Stimulated activated CD4-positive, alpha-beta T cell treated with anti-CD3 and anti-CD28 coated beads, Interleukin-1b, Interleukin-23, amount 100 ng/mL, for 1 hour (primary cell): ENCODE measurements around the gene CD3D.

Experiments
- DNase-seq, 2 donors: peaks; one replicate each; pipeline ENCODE4 v3.0.0-alpha.2; 2020; ENCODE audit warnings: low read depth in 2 of 2

Gene CD3D

DNA sequence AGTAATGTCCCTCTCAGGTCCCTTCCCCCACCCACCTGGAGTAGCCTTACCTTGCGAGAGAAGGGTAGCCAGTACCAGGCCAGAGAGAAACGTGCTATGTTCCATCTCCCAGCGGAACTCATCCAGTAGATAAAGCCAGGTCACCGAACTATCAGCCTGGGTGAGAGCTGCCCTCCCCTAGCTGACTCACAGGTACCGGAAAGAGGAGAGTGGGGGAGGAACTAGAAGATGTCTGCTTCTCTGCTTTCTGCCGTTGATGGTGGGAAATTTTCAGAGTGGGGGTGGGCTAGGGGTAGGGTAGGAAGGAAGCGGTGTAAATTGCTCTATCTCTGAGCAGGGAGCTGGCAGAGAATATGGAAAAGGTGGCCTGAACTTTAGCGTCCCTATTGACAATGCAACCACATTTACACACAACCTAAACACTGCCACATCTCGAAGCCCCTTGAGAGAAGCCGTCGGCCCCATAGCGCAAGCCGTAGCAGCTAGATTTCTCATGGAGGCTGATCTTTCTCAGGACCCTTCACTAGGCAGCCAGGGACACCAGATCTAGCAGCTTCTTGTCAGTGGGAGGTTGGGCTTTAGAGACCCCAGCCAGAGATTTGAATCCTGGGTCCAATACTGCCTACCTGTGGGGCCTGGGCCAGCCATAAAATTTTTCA, at the start of gene CD3D:
Gene CD3D, minus strand, starts transcription at position 203 of the 659 bp plus-strand sequence. Its CDS starts 98 bp downstream, at position 105.
- DNase-seq: peak; percentile 45 to 55

DNA sequence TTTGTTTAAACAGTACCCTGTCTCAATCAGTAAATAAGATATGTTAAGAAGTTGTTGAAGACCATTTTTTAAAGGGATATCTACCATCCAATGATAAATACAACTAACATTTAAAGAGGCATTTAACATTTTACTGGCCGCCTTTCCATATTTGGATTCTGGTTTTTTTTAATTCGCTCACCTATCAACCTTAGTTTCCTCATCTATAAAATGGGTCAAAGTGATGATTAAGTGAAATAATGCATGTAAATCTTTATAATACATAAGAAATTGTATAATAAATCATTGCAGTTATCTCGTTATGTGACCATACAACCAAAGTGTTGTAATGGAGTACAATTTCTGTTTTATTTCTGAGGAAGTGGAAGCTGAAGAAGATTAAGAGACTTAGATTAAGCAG, 41.2 kb upstream of the CD3D start:
- DNase-seq: no peak

- DNase-seq: no peak
Measured at GRCh38 chr11:118382954-118383353, 40.4 kb upstream of the CD3D start.

DNA sequence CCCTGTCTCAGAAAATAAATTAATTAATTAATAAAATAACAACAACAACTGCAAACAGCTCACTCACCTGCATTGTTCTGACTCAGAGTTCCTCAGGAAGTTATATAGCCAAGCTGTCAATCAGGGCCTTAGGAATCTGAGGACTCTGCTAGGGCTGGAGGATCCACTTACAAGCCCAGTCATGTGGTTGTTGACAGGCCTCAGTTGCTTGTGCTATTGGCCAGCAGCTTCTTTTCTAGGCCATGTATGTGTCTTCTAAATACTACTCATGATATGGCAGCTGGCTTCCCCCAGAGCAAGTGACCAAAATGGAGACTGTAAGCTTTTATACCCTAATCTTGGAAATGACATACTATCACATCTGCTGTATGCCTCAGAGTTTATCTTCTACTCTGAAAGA, 38.1 kb upstream of the CD3D start:
- no peak for DNase-seq

DNA sequence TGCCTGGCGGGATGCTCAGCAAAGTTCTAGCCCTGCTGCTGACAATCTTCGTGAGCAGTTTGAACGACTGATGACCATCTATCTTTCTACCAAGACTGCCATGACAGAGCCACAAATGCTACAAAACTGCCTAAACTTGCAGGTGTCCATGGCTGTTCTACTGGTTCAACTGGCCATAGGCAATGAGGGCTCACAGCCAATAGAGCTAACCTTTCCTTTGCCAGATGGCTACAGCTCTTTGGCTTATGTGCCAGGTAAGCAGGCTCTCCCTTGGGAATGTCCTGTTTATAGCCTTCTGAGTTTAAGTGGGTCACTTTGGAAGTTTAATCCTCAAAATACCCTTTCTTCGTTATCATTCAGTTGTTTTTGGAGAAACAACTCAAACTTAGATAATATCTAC, 37.0 kb upstream of the CD3D start:
- no peak for DNase-seq

DNA sequence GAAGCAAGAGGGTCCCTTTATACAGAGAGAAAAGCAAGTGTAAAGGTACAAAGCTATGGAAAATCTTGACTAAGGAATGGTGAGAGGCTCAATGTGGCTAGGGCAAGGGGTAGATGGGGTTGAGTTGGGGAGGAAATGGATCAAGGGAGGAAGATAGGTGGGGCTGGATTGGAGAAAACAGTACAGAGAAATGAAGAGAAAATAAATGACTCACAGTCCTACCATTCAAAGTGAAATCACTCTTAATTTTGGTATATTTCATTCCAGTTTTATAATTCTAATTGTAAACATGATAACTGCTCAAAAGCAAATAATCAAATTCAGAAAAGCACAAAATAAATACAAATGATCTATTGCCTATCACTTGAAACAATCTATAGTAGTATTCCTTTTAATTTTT, 33.5 kb upstream of the CD3D start:
- DNase-seq: no peak

DNA sequence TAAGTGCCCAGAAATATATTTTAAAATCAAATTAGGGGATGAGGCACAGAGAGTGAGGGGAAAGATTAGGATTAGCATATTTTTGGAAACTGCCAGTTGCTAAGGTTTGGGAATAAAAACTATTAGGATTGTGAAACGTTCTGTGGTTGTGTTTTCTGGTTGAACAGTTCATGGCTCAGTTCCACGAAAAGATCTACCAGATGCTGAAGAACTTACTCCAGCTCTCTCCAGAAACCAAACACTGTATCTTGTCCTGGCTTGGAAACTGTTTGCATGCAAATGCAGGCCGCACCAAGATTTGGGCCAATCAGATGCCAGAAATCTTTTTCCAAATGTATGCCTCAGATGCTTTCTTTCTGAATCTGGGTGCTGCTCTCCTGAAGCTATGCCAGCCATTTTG, 32.2 kb upstream of the CD3D start:
- no peak for DNase-seq

DNA sequence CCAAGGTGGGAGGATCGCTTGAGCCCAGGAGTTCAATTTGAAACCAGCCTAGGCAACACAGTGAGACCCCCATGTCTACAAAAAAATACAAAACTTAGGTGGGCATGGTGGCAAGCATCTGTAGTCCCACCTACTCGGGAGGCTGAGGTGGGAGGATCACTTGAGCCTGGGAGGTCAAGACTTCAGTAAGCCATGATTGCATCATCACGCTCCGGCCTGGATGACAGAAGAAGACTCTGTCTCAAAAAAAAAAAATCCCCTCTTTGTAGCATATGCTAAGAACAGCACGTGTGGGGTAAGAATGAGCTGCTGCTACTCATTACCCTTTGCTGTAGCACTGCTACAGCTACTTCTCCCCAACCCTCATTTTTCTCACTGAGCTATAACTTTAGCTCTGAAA, 31.4 kb upstream of the CD3D start:
- no peak for DNase-seq

DNA sequence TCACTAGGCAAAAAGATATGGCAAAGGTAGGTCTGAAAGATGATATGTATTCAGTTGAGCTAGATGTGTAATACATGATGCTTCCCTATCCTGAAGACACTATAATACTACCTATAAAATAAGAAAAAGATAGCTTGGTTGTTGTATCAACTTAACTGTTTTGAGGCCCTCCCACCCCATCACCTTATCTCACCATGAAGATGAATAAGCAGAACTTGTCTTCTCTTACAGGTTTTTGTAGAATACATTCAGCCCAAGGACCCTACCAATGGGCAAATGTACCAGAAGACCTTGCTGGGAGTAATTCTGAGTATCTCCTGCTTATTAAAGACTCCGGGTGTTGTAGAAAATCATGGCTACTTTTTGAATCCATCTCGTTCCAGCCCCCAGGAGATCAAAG, 30.8 kb upstream of the CD3D start:
- DNase-seq: no peak

DNA sequence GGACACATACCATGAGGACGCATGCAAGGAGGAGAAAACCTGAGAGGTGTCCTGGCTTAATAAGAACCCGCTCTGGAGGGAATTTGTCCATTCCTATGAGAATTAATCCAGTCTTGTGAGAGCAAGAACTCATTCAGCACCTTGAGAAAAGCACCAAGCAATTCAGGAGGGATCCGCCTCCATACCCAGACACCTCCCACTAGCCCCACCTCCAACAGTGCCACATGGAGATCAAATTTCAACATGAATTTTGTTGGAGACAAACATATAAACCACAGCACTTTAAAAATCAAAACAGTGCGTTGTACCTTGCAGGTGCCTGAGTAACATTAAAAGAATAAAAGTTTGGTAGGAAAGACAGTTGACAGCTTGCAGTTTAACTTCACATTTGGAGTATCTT, 28.3 kb upstream of the CD3D start:
- DNase-seq: no peak

DNA sequence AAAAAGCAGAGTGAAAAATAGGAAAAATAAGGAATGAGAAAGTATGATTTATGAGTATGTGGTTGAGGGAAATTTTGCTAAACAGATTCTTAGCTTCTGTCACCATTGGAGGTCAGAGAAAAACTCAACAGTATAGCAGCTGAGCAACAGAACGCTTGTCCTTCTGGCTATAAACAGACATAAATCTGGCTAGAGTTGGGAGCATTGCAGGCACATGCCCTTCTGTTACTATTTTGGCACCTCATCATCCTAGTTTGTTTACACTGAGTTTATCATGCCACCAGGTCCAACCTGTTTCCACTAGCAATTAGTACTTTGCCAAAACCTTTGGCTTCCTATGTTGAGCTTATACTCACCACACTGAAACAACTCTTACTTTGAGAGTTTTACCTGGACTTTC, 23.8 kb upstream of the CD3D start:
- DNase-seq: no peak

GRCh38 chr11:118364956-118365615, 22.6 kb upstream of the CD3D start:
- no peak for DNase-seq

DNA sequence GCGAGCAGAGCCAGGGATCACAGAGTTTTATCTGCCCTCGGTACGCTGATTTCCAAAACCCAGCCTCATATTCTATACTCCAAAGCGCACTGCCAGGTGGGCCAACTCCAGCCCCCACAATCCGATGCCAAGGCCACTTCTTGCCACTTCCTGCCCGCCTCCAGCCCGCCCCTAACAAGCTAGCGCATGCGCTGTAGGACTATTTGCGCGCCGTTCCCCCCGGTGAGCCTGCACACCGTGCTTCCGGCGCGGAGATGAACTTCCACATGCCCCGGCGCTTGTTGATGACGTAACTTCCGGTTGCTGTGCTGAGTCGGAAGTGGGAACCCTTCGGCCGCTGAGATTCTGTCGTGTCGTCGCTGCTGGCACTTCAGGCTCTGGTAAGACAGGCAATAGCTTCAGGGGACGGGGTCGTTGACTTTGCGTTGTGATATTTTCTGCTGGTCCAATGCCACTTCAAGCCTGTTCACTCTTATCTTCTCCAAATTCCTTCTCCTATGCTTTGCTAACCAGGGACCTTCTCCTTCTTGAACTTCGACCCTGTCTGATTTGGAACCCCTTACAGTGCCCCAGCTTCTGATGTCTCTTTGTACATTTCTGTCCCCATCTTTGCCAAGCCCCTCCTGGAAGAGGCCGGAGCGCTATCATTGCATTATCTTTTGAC, 16.9 kb upstream of the CD3D start, which contains the start of gene UBE4A:
Gene UBE4A, plus strand, starts transcription at position 306 of the 664 bp plus-strand sequence. CDS start 5,481 bp downstream, outside the sequence.
- peak; percentile 96 for DNase-seq

DNA sequence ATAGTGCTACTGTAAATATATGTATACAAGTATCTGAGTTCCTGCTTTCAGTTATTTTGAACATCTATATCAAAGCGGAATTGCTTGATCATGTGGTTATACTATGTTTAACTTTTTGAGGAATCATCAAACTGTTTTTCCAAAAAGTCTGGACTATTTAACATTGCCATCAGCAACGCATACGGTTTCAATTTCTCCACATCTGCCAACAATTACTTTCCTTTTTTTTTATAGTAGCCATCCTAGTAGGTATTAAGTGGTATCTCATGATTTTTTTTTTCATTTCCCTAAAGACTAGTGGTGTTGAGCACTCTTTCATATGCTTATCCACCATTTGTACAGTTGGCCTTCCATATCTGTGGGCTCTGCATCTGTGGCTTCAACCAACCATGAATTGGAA, 15.6 kb upstream of the CD3D start:
- no peak for DNase-seq

- DNase-seq: no peak
Measured at GRCh38 chr11:118353084-118353710, 10.7 kb upstream of the CD3D start.

DNA sequence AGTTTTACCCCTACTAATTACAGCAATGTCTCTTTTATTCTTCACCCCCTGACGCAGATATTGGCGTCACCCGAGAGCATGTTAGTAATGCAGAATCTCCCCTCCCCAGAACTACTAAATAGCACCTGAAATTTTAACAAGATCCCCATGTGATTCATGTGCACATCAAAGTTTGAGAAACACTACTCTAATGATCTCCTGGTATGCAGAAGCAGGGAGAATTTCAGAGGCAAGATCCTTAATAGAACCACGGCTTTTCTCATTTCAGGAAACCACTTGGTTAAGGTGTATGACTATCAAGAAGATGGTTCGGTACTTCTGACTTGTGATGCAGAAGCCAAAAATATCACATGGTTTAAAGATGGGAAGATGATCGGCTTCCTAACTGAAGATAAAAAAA, 7.0 kb upstream of the CD3D start:
- DNase-seq: no peak

GRCh38 chr11:118343981-118344515, 1.5 kb upstream of the CD3D start, which contains the start of gene CD3G:
TSS of gene CD3G (plus strand) at chr11:118344344. CDS start at chr11:118344424, 80 bp downstream.
- DNase-seq: peak in 1 of 2 donors; percentile 53

- no peak for DNase-seq
Measured at GRCh38 chr11:118343248-118343647, 743 bp upstream of the CD3D start.

- DNase-seq: no peak
Measured at GRCh38 chr11:118341815-118342489, 553 bp downstream of the CD3D start.

GRCh38 chr11:118341261-118341660, 1.2 kb downstream of the CD3D start:
- no peak for DNase-seq

DNA sequence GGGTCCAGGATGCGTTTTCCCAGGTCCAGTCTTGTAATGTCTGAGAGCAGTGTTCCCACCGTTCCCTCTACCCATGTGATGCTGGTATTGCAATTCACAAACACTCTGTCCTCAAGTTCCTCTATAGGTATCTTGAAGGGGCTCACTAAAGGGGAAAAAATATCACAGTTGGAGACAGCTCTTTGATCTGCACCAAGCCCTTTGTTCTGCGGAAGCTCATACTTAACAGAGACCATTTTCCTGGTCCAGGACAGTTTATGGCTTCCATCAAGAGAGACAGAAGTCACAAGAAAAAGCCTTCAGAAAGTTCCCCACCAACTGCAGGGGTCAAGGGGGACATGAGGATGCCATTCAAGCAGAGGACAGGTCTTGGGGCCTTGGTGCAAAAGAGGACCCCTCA, 2.1 kb downstream of the CD3D start:
- DNase-seq: no peak
